Peyer's patch (tissue), 4 donors: ENCODE data around the gene GLP2R.

Source experiments
- CTCF ChIP-seq, 6 experiments: fragments of 450-650 bp in 4 of 6; fragments of 200-600 bp in 2 of 6; sonication (generic) in 1 of 6; IDR thresholded peaks; one replicate each; pipeline ENCODE4 v1.5.1; 2017 to 2019; ENCODE audit warnings: antibody characterized with exemption in 6 of 6, mild to moderate bottlenecking in 3 of 6, moderate library complexity in 1 of 6
- POLR2A ChIP-seq, 2 donors: fragments of 450-650 bp; IDR thresholded peaks; one replicate each; pipeline ENCODE4 v1.5.1; 2017; ENCODE audit warnings: antibody characterized with exemption in 2 of 2, mild to moderate bottlenecking in 2 of 2, moderate library complexity in 2 of 2

DNA sequence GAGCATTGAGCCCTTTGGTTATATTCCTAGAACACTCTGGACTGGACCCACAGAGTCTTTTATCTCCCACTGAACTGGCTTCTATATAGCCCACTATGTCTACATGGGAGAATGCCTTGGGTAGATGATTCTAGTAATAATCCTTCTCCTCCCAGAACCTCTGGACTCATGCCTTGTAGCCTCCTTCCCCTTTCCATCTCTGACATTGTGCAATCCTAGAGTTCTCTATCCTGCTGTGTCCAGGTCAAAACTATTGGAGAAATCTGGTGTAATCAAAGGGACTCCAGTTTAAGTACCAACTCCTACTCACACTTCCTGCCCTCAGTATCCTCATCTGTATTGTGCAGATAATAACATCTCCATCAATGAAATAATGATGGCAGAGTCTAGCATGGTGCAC is 70.2 kb downstream of the GLP2R start:
- no peak for TF ChIP-seq CTCF (IDR thresholded peaks at IDR 0.05)
- no peak for TF ChIP-seq POLR2A (IDR thresholded peaks at IDR 0.05)
